Body of pancreas (tissue), 4 donors: ENCODE measurements around the gene BLOC1S6.

Experiments used
- CTCF ChIP-seq, 7 experiments: fragments of 450-650 bp in 4 of 7; fragments of 200-600 bp in 3 of 7; sonication (generic) in 3 of 7; IDR thresholded peaks; one replicate each; pipeline ENCODE4 v1.5.1; 2016 to 2019; ENCODE audit warnings: antibody characterized with exemption in 7 of 7
- POLR2A ChIP-seq, 3 donors: fragments of 450-650 bp; IDR thresholded peaks; one replicate each; pipeline ENCODE4 v1.6.1; 2016; ENCODE audit warnings: antibody characterized with exemption in 3 of 3, mild to moderate bottlenecking in 2 of 3

- no peak for TF ChIP-seq CTCF (IDR thresholded peaks at IDR 0.05)
- TF ChIP-seq POLR2A (IDR thresholded peaks at IDR 0.05) = no peak
Observed at GRCh38 chr15:45548753-45549520, 38.2 kb upstream of the BLOC1S6 start.
